ENCODE results near the gene ISOC2. TPM values are rescaled to one million over a fixed set of nuclear protein-coding genes. Genes with fewer than 3 reads are reported as not detected.
A peak's percentile ranks its signal among the peaks of the same experiment; 100 is the strongest.

The ISOC2 gene
- total RNA-seq, 6 experiments from 2014 or later, result 60.1 to 81.4 (median 66.8) TPM

- Mint-ChIP-seq H3K4me1 (ENCODE audit: low read depth) (peaks cover 31% of the 10 kb centered on the region), H3K9me3 (no peaks in the 10 kb centered on the region), H3K27me3 (ENCODE audit: insufficient read depth) (no peaks in the 10 kb centered on the region; the same call in 1 of the 2 replicates), H3K4me3 (peak overlapping the region; percentile 94), H3K27ac (peak overlapping the region; percentile 82), H3K36me3 (ENCODE audit: low read depth) (no peaks in the 10 kb centered on the region)
- TF ChIP-seq CTCF (IDR thresholded peaks at IDR 0.05), result no peak
- peak; percentile 48 for DNase-seq
Observed at GRCh38 chr19:55460670-55461258, 678 bp downstream of the ISOC2 start.

- H3K36me3 Mint-ChIP-seq (ENCODE audit: low read depth), result no peaks in the 10 kb centered on the region
- DNase-seq, result peak; percentile 23
Observed at GRCh38 chr19:55459950-55460657, 1.3 kb downstream of the ISOC2 start.

GRCh38 chr19:55459551-55459949, 1.9 kb downstream of the ISOC2 start:
- Mint-ChIP-seq H3K9me3 (no peaks in the 10 kb centered on the region), H3K27ac (no peak overlapping the region), H3K4me3 (no peak overlapping the region; the same call in 1 of the 2 replicates), H3K36me3 (ENCODE audit: low read depth) (no peaks in the 10 kb centered on the region), H3K4me1 (ENCODE audit: low read depth) (peaks cover 30% of the 10 kb centered on the region), H3K27me3 (ENCODE audit: insufficient read depth) (no peaks in the 10 kb centered on the region; the same call in 1 of the 2 replicates)
- DNase-seq, result no peak
- TF ChIP-seq CTCF (IDR thresholded peaks at IDR 0.05), result no peak

More at GRCh38 chr19:55459950-55460657, 1.3 kb downstream of the ISOC2 start:
- Mint-ChIP-seq H3K27me3 (ENCODE audit: insufficient read depth) (no peaks in the 10 kb centered on the region; the same call in 1 of the 2 replicates), H3K9me3 (no peaks in the 10 kb centered on the region), H3K4me3 (peak overlapping the region; percentile 94), H3K27ac (peak overlapping the region; percentile 82), H3K4me1 (ENCODE audit: low read depth) (peaks cover 30% of the 10 kb centered on the region)
- no peak for TF ChIP-seq CTCF (IDR thresholded peaks at IDR 0.05)

GRCh38 chr19:55457683-55458457, 3.6 kb downstream of the ISOC2 start:
- H3K27ac Mint-ChIP-seq, result no peak overlapping the region
- H3K4me3 Mint-ChIP-seq, result no peak overlapping the region
- H3K36me3 Mint-ChIP-seq (ENCODE audit: low read depth), result peaks cover 6% of the 10 kb centered on the region
- H3K9me3 Mint-ChIP-seq, result no peaks in the 10 kb centered on the region
- DNase-seq, result no peak
- H3K4me1 Mint-ChIP-seq (ENCODE audit: low read depth), result peaks cover 28% of the 10 kb centered on the region
- peaks cover 2% of the 10 kb centered on the region for H3K27me3 Mint-ChIP-seq (ENCODE audit: insufficient read depth)
- TF ChIP-seq CTCF (IDR thresholded peaks at IDR 0.05), result no peak

- H3K27me3 Mint-ChIP-seq (ENCODE audit: insufficient read depth), result peaks cover 8% of the 10 kb centered on the region
- peaks cover 6% of the 10 kb centered on the region for H3K36me3 Mint-ChIP-seq (ENCODE audit: low read depth)
- H3K4me1 Mint-ChIP-seq (ENCODE audit: low read depth), result peaks cover 17% of the 10 kb centered on the region
- no peak overlapping the region for H3K27ac Mint-ChIP-seq
- no peak for DNase-seq
- H3K9me3 Mint-ChIP-seq, result no peaks in the 10 kb centered on the region
- no peak for TF ChIP-seq CTCF (IDR thresholded peaks at IDR 0.05)
- H3K4me3 Mint-ChIP-seq, result no peak overlapping the region
Observed at GRCh38 chr19:55456347-55456746, 5.1 kb downstream of the ISOC2 start.

All from HFFc6 (cell line).